Measurements from ENCODE around the gene SMOC1. TPM values are rescaled to one million over a fixed set of nuclear protein-coding genes. Genes with fewer than 3 reads are reported as not detected.

Gene SMOC1
- total and polyA plus RNA-seq, 9 donors = 0.35 to 9.1 (median 0.80) TPM

DNA sequence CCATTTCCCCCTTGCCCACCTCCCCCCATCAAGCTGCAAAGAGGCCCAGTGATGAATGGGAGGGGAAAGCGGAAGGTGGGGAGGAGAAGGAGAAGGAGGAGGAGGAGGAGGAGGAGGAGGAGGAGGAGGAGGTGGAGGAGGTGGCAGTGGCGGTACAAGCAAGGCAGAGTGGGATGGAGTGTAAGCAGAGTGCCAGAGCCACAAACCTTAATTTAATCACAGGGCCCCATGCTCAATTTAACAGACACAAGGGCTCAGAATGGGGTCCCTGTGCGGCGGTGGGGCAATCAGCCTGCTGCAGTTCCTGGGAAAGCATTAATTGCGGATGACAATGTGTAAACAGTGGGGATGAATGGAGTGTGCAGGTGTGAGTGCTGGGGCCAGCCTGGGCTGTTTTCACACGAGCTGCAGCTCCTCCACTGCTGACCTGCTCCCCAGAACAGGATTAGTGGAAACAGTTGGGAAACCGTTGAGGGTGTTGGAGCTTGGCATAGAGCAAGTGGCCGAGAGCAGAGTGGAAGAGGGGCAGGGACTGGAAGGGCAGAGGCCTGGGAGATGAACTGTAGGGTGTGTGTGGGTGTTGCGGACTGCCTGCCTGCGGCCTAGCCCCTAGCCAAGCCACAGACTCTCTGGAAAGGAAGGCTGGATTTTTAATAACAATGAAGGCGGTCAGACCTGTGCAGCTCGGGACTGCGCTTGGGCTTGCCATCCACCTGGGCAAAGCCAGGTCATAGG lies 36.4 kb upstream of the SMOC1 start:
- H3K36me3 ChIP-seq = no peaks in the 10 kb centered on the region
- no peak for DNase-seq
- no peaks in the 10 kb centered on the region for H3K4me1 ChIP-seq (ENCODE audit: insufficient read depth)
- no peak for TF ChIP-seq EP300 (IDR thresholded peaks at IDR 0.05)
- no peak for TF ChIP-seq POLR2A (IDR thresholded peaks at IDR 0.05)
- TF ChIP-seq, protein P1, sequence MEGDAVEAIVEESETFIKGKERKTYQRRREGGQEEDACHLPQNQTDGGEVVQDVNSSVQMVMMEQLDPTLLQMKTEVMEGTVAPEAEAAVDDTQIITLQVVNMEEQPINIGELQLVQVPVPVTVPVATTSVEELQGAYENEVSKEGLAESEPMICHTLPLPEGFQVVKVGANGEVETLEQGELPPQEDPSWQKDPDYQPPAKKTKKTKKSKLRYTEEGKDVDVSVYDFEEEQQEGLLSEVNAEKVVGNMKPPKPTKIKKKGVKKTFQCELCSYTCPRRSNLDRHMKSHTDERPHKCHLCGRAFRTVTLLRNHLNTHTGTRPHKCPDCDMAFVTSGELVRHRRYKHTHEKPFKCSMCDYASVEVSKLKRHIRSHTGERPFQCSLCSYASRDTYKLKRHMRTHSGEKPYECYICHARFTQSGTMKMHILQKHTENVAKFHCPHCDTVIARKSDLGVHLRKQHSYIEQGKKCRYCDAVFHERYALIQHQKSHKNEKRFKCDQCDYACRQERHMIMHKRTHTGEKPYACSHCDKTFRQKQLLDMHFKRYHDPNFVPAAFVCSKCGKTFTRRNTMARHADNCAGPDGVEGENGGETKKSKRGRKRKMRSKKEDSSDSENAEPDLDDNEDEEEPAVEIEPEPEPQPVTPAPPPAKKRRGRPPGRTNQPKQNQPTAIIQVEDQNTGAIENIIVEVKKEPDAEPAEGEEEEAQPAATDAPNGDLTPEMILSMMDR (IDR thresholded peaks at IDR 0.05) = no peak
- no peaks in the 10 kb centered on the region for H3K27me3 ChIP-seq
- H3K27ac ChIP-seq = no peak overlapping the region
- no peak overlapping the region for H3K4me3 ChIP-seq
- WGBS, 3 donors = 46 to 55% (median 49%) methylated on average over 13 of the region's 13 CpGs
- intact Hi-C loops (cut with DNase I) = no loop called here
- H3K9me3 ChIP-seq = no peaks in the 10 kb centered on the region

DNA sequence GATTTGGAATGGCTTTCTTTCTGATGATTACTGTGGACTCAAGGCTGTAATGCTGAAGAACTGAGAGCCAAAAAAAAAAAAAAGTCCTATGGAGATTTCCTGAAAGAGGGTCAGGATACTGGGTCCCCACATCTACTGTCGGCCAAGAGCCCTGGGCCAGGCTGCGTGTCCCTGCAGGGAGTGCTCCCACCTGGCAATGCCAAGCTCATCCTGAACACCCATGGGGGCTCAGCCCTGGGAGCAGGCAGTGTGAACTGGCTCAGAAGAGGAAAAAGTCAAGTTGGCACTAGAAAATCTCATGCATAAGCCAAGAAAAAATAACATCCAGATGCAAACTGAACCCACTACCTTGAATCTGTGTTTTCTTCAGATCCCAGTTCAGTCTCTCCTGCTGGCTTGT lies 35.0 kb upstream of the SMOC1 start:
- Histone ChIP-seq H3K27me3 (no peaks in the 10 kb centered on the region), H3K4me3 (no peak overlapping the region), H3K4me1 (ENCODE audit: insufficient read depth) (no peaks in the 10 kb centered on the region), H3K36me3 (no peaks in the 10 kb centered on the region), H3K9me3 (no peaks in the 10 kb centered on the region), H3K27ac (no peak overlapping the region)
- no peak for DNase-seq
- intact Hi-C loops (cut with DNase I) = no loop called here
- WGBS, 3 donors = 90 to 95% (median 92%) methylated on average over 2 of the region's 2 CpGs
- TF ChIP-seq POLR2A (IDR thresholded peaks at IDR 0.05) = no peak
- TF ChIP-seq EP300 (IDR thresholded peaks at IDR 0.05) = no peak
- TF ChIP-seq, protein P1 (IDR thresholded peaks at IDR 0.05) = no peak

DNA sequence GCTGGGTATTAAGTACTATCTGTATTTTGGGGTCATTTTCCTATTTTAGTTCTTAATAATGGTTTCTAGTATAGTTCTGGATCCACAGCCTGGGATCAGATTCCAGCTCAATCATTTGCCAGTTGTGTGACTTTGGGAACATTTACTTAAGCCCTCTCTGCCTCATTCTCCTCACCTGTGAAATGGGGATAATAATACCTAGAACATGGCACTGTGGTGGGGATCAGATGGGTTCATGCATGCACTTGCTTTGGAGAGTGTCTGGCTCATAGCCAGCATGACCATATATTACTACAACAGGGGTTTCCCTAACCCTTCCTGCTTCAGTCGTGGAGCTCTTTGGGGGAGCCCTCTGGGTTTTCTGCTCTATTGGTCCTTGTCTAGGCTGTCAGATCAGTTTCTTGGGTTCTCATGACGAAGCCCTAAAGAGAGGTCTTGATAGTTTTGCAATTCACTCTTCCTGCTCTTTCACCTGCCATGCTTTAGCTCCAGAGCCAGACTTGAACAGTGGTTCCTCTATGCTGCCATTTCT lies 34.1 kb upstream of the SMOC1 start:
- Histone ChIP-seq H3K27me3 (no peaks in the 10 kb centered on the region), H3K9me3 (no peaks in the 10 kb centered on the region), H3K4me1 (ENCODE audit: insufficient read depth) (no peaks in the 10 kb centered on the region), H3K36me3 (no peaks in the 10 kb centered on the region), H3K4me3 (no peak overlapping the region), H3K27ac (no peak overlapping the region)
- TF ChIP-seq POLR2A (IDR thresholded peaks at IDR 0.05) (no peak), EP300 (IDR thresholded peaks at IDR 0.05) (no peak)
- TF ChIP-seq, protein P1 (IDR thresholded peaks at IDR 0.05) = no peak
- DNase-seq = no peak
- WGBS, 3 donors = 58 to 71% (median 68%) methylated on average over 2 of the region's 2 CpGs
- intact Hi-C loops (cut with DNase I) = no loop called here

DNA sequence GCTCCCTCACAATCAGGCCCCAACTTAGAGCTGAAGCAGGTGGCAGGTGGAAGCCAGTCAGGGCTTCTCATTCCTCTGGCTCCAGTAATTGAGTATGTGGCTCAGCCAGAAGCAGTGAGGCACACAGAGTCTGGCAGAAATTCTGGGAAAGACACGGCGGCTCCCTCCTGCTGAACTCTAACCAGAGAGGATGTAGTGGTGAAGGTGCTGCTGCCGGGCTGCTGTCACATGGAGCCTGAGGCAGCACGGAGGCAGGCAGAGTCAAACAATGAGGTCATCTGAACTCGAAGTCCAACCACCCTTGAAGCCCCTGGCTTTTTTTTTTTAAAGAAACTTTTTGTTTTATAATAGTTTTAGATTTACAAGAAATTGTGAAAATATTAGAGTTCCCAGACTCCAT lies 33.4 kb upstream of the SMOC1 start:
- WGBS, 3 donors = 32 to 42% (median 34%) methylated on average over 5 of the region's 5 CpGs

More for the DNA sequence above, 33.4 kb upstream of the SMOC1 start:
- intact Hi-C loops (cut with DNase I) = no loop called here
- H3K4me1 ChIP-seq (ENCODE audit: insufficient read depth) = no peaks in the 10 kb centered on the region
- no peak overlapping the region for H3K27ac ChIP-seq
- TF ChIP-seq, protein P1 (IDR thresholded peaks at IDR 0.05) = no peak
- TF ChIP-seq EP300 (IDR thresholded peaks at IDR 0.05) = no peak
- TF ChIP-seq POLR2A (IDR thresholded peaks at IDR 0.05) = no peak
- no peaks in the 10 kb centered on the region for H3K36me3 ChIP-seq
- no peak for DNase-seq
- H3K4me3 ChIP-seq = no peak overlapping the region
- no peaks in the 10 kb centered on the region for H3K9me3 ChIP-seq
- no peaks in the 10 kb centered on the region for H3K27me3 ChIP-seq

Data from ovary (tissue), 9 donors.